Neutrophil (primary cell): Measurements from ENCODE around the gene ALB.

Experiments used
- H3K27ac ChIP-seq: fragments of 200-600 bp; sonication (generic); 2 replicates; pipeline ENCODE4 v1.5.1; 2016; ENCODE audit warnings: mild to moderate bottlenecking, moderate library complexity
- H3K27me3 ChIP-seq: fragments of 200-600 bp; sonication (generic); 2 replicates; pipeline ENCODE4 v1.6.0; 2016; ENCODE audit warnings: mild to moderate bottlenecking
- H3K36me3 ChIP-seq: fragments of 200-600 bp; sonication (generic); 2 replicates; pipeline ENCODE4 v1.5.1; 2017
- H3K4me1 ChIP-seq, 2 experiments: fragments of 200-600 bp in 1 of 2; sonication (generic) in 1 of 2; 1 replicate in 1 of 2; 2 replicates in 1 of 2; pipeline versions ENCODE4 v1.5.1 to v1.6.1; 2013 to 2016; ENCODE audit warnings: low read depth in 1 of 2, low read length in 1 of 2, mild to moderate bottlenecking in 1 of 2, moderate library complexity in 1 of 2; ENCODE audit not compliant: control insufficient read depth in 1 of 2, insufficient read depth in 1 of 2
- H3K4me3 ChIP-seq, 2 experiments: fragments of 200-600 bp in 1 of 2; sonication (generic) in 1 of 2; 1 replicate in 1 of 2; 2 replicates in 1 of 2; pipeline ENCODE4 v1.5.1; 2013 to 2016; ENCODE audit warnings: low read depth in 1 of 2, low read length in 1 of 2, mild to moderate bottlenecking in 1 of 2, moderate library complexity in 1 of 2
- H3K9me3 ChIP-seq: fragments of 200-600 bp; sonication (generic); 2 replicates; pipeline ENCODE4 v1.5.1; 2016
- TF ChIP-seq, protein P1 (sequence below): fragments of 200-600 bp; sonication (generic); IDR thresholded peaks from 2 replicates; pipeline ENCODE4 v1.5.1; 2016; ENCODE audit warnings: antibody characterized with exemption

Gene ALB

GRCh38 chr4:73447671-73448070, 43.6 kb downstream of the ALB start:
- H3K27ac ChIP-seq: no peak overlapping the region

DNA sequence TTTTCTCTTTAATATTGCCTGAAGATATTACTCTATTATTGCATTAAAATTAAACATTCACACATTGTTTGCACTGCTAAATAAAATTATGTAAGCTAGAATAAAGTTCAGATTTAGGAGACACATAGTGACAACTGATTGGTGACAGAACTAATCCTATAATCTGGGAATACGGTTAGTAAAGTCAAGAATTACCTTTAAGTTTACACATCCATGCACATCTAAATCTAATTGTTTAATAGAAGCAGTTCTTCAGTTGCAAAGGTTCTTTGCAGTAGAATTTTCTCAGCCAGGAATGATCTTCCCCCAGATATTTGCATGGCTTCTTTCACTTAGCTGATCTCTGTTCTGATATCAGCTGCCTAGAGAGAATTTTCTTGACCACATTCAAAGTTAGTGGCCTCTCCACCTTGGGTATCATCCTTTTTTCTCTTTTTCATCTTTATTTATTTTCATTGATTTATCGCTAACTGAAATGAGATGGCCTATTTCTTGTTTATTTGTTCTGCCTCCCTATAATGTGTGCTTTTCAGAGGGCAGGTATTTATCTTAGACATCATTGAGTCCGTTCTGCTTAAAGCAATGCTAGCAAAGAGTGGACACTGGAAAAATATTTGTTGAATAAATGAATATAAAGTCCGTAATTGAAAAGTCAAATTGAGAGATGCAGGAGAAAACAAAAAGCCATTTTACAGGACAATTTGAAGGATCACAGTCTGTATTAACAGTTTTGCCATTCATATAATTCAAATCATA, 44.5 kb downstream of the ALB start:
- Histone ChIP-seq H3K27me3 (peaks cover 9% of the 10 kb centered on the region), H3K27ac (no peak overlapping the region), H3K4me1 (no peaks in the 10 kb centered on the region), H3K36me3 (no peaks in the 10 kb centered on the region), H3K4me3 (no peak overlapping the region), H3K9me3 (no peaks in the 10 kb centered on the region)
- TF ChIP-seq, protein P1, sequence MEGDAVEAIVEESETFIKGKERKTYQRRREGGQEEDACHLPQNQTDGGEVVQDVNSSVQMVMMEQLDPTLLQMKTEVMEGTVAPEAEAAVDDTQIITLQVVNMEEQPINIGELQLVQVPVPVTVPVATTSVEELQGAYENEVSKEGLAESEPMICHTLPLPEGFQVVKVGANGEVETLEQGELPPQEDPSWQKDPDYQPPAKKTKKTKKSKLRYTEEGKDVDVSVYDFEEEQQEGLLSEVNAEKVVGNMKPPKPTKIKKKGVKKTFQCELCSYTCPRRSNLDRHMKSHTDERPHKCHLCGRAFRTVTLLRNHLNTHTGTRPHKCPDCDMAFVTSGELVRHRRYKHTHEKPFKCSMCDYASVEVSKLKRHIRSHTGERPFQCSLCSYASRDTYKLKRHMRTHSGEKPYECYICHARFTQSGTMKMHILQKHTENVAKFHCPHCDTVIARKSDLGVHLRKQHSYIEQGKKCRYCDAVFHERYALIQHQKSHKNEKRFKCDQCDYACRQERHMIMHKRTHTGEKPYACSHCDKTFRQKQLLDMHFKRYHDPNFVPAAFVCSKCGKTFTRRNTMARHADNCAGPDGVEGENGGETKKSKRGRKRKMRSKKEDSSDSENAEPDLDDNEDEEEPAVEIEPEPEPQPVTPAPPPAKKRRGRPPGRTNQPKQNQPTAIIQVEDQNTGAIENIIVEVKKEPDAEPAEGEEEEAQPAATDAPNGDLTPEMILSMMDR: no peak

More at GRCh38 chr4:73447671-73448070, 43.6 kb downstream of the ALB start:
- Histone ChIP-seq H3K4me3 (no peak overlapping the region), H3K4me1 (no peaks in the 10 kb centered on the region), H3K27me3 (peaks cover 9% of the 10 kb centered on the region), H3K36me3 (no peaks in the 10 kb centered on the region), H3K9me3 (no peaks in the 10 kb centered on the region)
- TF ChIP-seq, protein P1: no peak

DNA sequence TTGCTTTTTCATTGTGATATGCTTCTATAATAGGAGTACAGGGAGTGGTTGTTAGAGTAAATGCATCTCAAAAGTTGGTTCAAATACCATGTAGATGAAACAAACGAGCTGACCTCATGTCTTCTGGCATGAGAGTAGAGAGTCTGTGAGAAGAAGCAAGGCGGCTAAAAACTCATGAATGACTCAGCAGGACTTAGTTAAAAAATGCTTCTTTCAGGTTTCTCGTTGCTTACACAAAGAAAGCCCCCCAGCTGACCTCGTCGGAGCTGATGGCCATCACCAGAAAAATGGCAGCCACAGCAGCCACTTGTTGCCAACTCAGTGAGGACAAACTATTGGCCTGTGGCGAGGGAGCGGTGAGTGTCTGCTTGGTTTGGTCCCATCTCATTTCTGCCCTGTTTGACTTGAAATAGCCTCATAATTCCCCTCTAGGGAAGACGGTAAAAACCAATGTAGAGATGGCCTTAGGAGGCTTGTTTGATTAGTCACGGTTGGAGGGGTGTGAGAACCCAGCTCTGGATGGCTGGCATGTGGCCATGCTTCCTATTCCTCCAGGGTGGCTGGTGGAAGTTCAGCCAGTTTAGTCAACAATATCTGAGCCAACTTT, 46.4 kb downstream of the ALB start:
- Histone ChIP-seq H3K4me3 (no peak overlapping the region), H3K36me3 (no peaks in the 10 kb centered on the region), H3K27me3 (no peaks in the 10 kb centered on the region), H3K27ac (no peak overlapping the region), H3K4me1 (no peaks in the 10 kb centered on the region), H3K9me3 (no peaks in the 10 kb centered on the region)
- TF ChIP-seq, protein P1: no peak

GRCh38 chr4:73451404-73451803, 47.3 kb downstream of the ALB start:
- H3K27ac ChIP-seq: no peak overlapping the region
- H3K9me3 ChIP-seq: no peaks in the 10 kb centered on the region
- TF ChIP-seq, protein P1: no peak
- no peaks in the 10 kb centered on the region for H3K4me1 ChIP-seq
- no peak overlapping the region for H3K4me3 ChIP-seq
- H3K27me3 ChIP-seq: no peaks in the 10 kb centered on the region
- no peaks in the 10 kb centered on the region for H3K36me3 ChIP-seq

DNA sequence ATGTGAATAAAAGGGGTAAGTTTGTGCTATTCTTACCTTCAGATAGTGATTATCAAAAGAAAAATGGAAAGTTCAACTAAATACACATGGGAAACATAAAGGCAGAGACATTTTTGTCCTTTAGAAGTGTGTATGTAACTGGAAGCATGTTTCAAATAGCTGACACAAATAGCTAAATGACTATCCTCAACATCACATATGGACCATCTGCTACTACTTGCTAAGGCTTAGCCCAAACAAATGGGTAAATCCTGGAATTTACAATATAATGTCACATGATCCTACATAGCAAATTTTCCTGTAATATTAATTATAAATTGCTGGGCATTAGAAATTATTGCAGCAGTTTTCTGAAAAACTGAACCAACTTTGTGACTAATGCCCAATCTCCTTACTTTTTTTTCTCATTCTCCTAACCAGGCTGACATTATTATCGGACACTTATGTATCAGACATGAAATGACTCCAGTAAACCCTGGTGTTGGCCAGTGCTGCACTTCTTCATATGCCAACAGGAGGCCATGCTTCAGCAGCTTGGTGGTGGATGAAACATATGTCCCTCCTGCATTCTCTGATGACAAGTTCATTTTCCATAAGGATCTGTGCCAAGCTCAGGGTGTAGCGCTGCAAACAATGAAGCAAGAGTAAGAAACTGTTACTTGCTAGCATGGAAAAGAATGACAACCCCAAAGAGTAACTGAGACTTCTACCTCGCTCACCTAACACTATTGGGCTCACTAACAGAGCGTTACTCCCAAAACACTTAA, 48.1 kb downstream of the ALB start:
- TF ChIP-seq, protein P1: no peak
- no peaks in the 10 kb centered on the region for H3K36me3 ChIP-seq
- H3K4me3 ChIP-seq: no peak overlapping the region
- H3K4me1 ChIP-seq: no peaks in the 10 kb centered on the region
- no peaks in the 10 kb centered on the region for H3K9me3 ChIP-seq
- no peaks in the 10 kb centered on the region for H3K27me3 ChIP-seq
- no peak overlapping the region for H3K27ac ChIP-seq
